Sigmoid colon (tissue), 7 donors: Measurements from ENCODE around the gene KIF15. TPM values are rescaled to one million over a fixed set of nuclear protein-coding genes. Genes with fewer than 3 reads are reported as not detected.

Experiments
- DNase-seq: peaks from one replicate; pipeline ENCODE4 v3.0.0-alpha.2; 2019
- H3K27ac ChIP-seq, 4 donors: fragments of 200-600 bp; sonication (generic); one replicate each; pipeline ENCODE4 v1.5.1; 2016 to 2019; ENCODE audit warnings: mild to moderate bottlenecking in 1 of 4
- H3K27me3 ChIP-seq, 3 donors: fragments of 200-600 bp; sonication (generic); one replicate each; pipeline ENCODE4 v1.5.1; 2019; ENCODE audit warnings: mild to moderate bottlenecking in 1 of 3
- H3K36me3 ChIP-seq, 4 donors: fragments of 200-600 bp; sonication (generic); one replicate each; pipeline ENCODE4 v1.5.1; 2016 to 2019
- H3K4me1 ChIP-seq, 4 donors: fragments of 200-600 bp; sonication (generic); one replicate each; pipeline ENCODE4 v1.5.1; 2017 to 2019
- H3K4me3 ChIP-seq, 4 donors: fragments of 200-600 bp; sonication (generic); one replicate each; pipeline ENCODE4 v1.5.1; 2017 to 2019; ENCODE audit warnings: mild to moderate bottlenecking in 2 of 4, moderate library complexity in 1 of 4
- H3K9me3 ChIP-seq, 4 donors: fragments of 200-600 bp in 3 of 4; sonication (generic) in 3 of 4; one replicate each; pipeline versions ENCODE4 v1.5.1 to v1.6.1; 2013 to 2019
- EP300 ChIP-seq, 4 donors: sonication (generic); formaldehyde crosslinking; IDR thresholded peaks; one replicate each; pipeline ENCODE4 v1.6.1; 2017; ENCODE audit warnings: antibody characterized with exemption in 4 of 4
- POLR2A ChIP-seq, 2 donors: fragments of 450-650 bp; IDR thresholded peaks; one replicate each; pipeline ENCODE4 v1.6.1; 2016; ENCODE audit warnings: antibody characterized with exemption in 2 of 2, mild to moderate bottlenecking in 2 of 2, moderate library complexity in 2 of 2
- POLR2AphosphoS5 ChIP-seq, 4 donors: sonication (generic); formaldehyde crosslinking; IDR thresholded peaks; one replicate each; pipeline ENCODE4 v1.6.1; 2017; ENCODE audit warnings: antibody characterized with exemption in 4 of 4
- WGBS, 2 donors: extraction: QIAGEN DNeasy Blood & Tissue Kit; methylation state at CpG; one replicate each; pipeline ENCODE4 v1.1.7; 2013; 5-methylcytosine and 5-hydroxymethylcytosine counted together
- intact Hi-C: fragments of 100-400 bp; cut with DNase I; formaldehyde crosslinking; loops from one replicate; pipeline ENCODE4 v1.15.1; 2023
- polyA plus RNA-seq, 3 donors: library from polyadenylated mRNA; stranded (reverse); fragments of 200-250 nt; gene quantifications; one replicate each; pipeline ENCODE4 v1.2.3, GENCODE V29; 2013
- total RNA-seq, 4 donors: library from RNA; depleted of rRNA; stranded (reverse); fragments of >200 nt; gene quantifications; one replicate each; pipeline ENCODE4 v1.1.0, GENCODE V29; 2016
- TF ChIP-seq, protein P1 (sequence below), 4 experiments: fragments of 450-650 bp in 3 of 4; fragments of 200-600 bp in 1 of 4; IDR thresholded peaks; one replicate each; pipeline ENCODE4 v1.5.1; 2016 to 2019; ENCODE audit warnings: antibody characterized with exemption in 4 of 4, mild to moderate bottlenecking in 3 of 4, moderate library complexity in 2 of 4
- donor health status: healthy with polysubstance abuse.
- donor health status: Bipolar disorder and iron deficiency.
- donor health status: healthy.

The KIF15 gene
- total and polyA plus RNA-seq, 7 donors: 0.60 to 8.8 (median 1.1) TPM

DNA sequence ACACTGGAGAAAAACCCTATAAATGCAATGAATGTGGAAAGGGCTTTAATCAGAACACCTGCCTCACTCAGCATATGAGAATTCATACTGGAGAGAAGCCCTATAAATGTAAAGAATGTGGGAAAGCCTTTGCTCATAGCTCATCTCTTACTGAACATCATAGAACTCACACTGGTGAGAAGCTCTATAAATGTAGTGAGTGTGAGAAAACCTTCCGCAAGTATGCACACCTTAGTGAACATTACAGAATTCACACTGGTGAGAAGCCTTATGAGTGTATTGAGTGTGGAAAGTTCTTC lies 39.5 kb upstream of the KIF15 start:
- DNase-seq: no peak
- Histone ChIP-seq H3K4me1 (no peaks in the 10 kb centered on the region), H3K9me3 (peaks cover 50 to 73% (median 63%) of the 10 kb centered on the region in 4 donors), H3K27me3 (no peaks in the 10 kb centered on the region), H3K4me3 (no peak overlapping the region), H3K27ac (no peak overlapping the region), H3K36me3 (peaks cover 23 to 55% (median 44%) of the 10 kb centered on the region in 4 donors)
- WGBS, 2 donors: 96% methylated on average over 1 of the region's 1 CpG
- TF ChIP-seq EP300 (IDR thresholded peaks at IDR 0.05): no peak
- TF ChIP-seq POLR2AphosphoS5 (IDR thresholded peaks at IDR 0.05): no peak
- no peak for TF ChIP-seq POLR2A (IDR thresholded peaks at IDR 0.05)
- TF ChIP-seq, protein P1, sequence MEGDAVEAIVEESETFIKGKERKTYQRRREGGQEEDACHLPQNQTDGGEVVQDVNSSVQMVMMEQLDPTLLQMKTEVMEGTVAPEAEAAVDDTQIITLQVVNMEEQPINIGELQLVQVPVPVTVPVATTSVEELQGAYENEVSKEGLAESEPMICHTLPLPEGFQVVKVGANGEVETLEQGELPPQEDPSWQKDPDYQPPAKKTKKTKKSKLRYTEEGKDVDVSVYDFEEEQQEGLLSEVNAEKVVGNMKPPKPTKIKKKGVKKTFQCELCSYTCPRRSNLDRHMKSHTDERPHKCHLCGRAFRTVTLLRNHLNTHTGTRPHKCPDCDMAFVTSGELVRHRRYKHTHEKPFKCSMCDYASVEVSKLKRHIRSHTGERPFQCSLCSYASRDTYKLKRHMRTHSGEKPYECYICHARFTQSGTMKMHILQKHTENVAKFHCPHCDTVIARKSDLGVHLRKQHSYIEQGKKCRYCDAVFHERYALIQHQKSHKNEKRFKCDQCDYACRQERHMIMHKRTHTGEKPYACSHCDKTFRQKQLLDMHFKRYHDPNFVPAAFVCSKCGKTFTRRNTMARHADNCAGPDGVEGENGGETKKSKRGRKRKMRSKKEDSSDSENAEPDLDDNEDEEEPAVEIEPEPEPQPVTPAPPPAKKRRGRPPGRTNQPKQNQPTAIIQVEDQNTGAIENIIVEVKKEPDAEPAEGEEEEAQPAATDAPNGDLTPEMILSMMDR (IDR thresholded peaks at IDR 0.05): no peak
- intact Hi-C loops: no loop called here

- Histone ChIP-seq H3K4me3 (peak within 1 kb of the TSS; percentile 53 to 85 (median 70)), H3K4me1 (peaks cover 0 to 15% (median 9%) of the 10 kb centered on the region in 4 donors), H3K36me3 (peaks cover 6 to 35% (median 28%) of the 10 kb centered on the region in 4 donors), H3K27me3 (no peaks in the 10 kb centered on the region), H3K27ac (peak within 1 kb of the TSS; percentile 52 to 73 (median 64)), H3K9me3 (peaks cover 6 to 49% (median 38%) of the 10 kb centered on the region in 4 donors)
- WGBS, 2 donors: 1% methylated on average over 46 of the region's 46 CpGs
- DNase-seq: peak; percentile 97
- intact Hi-C loops: loop anchor here (1.0 kb wide), 2 partner anchors 17 to 32 kb away; partner anchors contain the start of genes KIAA1143, KIF15 and ZNF502
- peak; percentile 39 to 76 (median 68) for TF ChIP-seq POLR2AphosphoS5 (IDR thresholded peaks at IDR 0.05)
- peak in 1 of 2 donors; percentile 32 for TF ChIP-seq POLR2A (IDR thresholded peaks at IDR 0.05)
- TF ChIP-seq EP300 (IDR thresholded peaks at IDR 0.05): no peak
Observed at GRCh38 chr3:44729384-44729910, 32.1 kb upstream of the KIF15 start, which contains the start of gene ZNF501. ZNF501 (plus strand) TSS chr3:44729635; CDS start chr3:44734422, 4,787 bp downstream.

GRCh38 chr3:44734646-44735168 lies 26.9 kb upstream of the KIF15 start:
- DNase-seq: no peak
- 93 to 95% methylated on average over 3 of the region's 3 CpGs for WGBS, 2 donors
- H3K9me3 ChIP-seq: peaks cover 14 to 64% (median 54%) of the 10 kb centered on the region in 4 donors
- H3K27me3 ChIP-seq: no peaks in the 10 kb centered on the region
- no peak for TF ChIP-seq POLR2A (IDR thresholded peaks at IDR 0.05)
- TF ChIP-seq, protein P1 (IDR thresholded peaks at IDR 0.05): no peak
- peaks cover 14 to 60% (median 36%) of the 10 kb centered on the region in 4 donors for H3K36me3 ChIP-seq
- H3K4me1 ChIP-seq: peaks cover 0 to 9% (median 4%) of the 10 kb centered on the region in 4 donors
- intact Hi-C loops: no loop called here
- H3K27ac ChIP-seq: no peak overlapping the region
- no peak overlapping the region for H3K4me3 ChIP-seq

GRCh38 chr3:44761101-44761423 lies 532 bp upstream of the KIF15 start:
- no peaks in the 10 kb centered on the region for H3K36me3 ChIP-seq
- TF ChIP-seq EP300 (IDR thresholded peaks at IDR 0.05): no peak
- TF ChIP-seq POLR2A (IDR thresholded peaks at IDR 0.05): no peak
- TF ChIP-seq, protein P1 (IDR thresholded peaks at IDR 0.05): no peak
- no peak for TF ChIP-seq POLR2AphosphoS5 (IDR thresholded peaks at IDR 0.05)
- 2 to 3% methylated on average over 15 of the region's 15 CpGs for WGBS, 2 donors
- peaks cover 0 to 19% (median 14%) of the 10 kb centered on the region in 4 donors for H3K4me1 ChIP-seq
- H3K27me3 ChIP-seq: no peaks in the 10 kb centered on the region
- peak overlapping the region; percentile 68 to 79 (median 75) for H3K4me3 ChIP-seq
- intact Hi-C loops: loop anchor here (1.0 to 5.0 kb wide), 5 partner anchors 32 to 424 kb away; partner anchors contain the start of genes EXOSC7, TCAIM, ZDHHC3 and ZNF501
- no peak for DNase-seq
- H3K27ac ChIP-seq: peak overlapping the region; percentile 62 to 77 (median 76)
- H3K9me3 ChIP-seq: peaks cover 0 to 3% (median 0%) of the 10 kb centered on the region in 4 donors

DNA sequence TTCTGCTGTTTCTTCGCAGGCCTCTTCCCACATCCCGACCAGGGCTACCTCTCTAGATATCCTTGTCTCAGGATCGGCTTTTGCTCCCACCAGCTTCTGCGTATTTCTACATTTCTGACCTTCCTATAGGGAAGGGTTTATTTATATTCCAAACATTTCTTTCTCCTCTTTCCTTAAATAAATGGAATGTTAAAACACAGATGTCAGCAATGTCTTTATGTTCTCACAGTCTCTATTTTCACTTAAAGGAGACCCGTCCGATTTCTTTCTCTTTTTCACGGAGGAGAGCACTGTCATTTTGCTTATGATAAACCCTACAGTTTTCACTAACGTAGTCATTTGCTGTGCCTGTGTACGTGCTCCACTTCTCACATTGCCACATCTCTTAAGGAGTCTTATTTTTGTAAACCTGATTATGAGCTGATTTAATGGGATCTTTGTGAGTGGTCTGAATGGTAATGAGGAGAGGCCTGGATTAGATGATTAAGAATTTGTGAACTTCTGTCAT lies 630 bp downstream of the KIF15 start:
- H3K9me3 ChIP-seq: peaks cover 0 to 3% (median 0%) of the 10 kb centered on the region in 4 donors
- intact Hi-C loops: loop anchor here (5.0 kb wide), 1 partner anchor 425 kb away; the partner anchor contains the start of gene TCAIM
- H3K4me3 ChIP-seq: peak overlapping the region; percentile 68 to 79 (median 75)
- TF ChIP-seq POLR2AphosphoS5 (IDR thresholded peaks at IDR 0.05): no peak
- TF ChIP-seq EP300 (IDR thresholded peaks at IDR 0.05): no peak
- TF ChIP-seq, protein P1 (IDR thresholded peaks at IDR 0.05): no peak
- no peak for TF ChIP-seq POLR2A (IDR thresholded peaks at IDR 0.05)
- peaks cover 0 to 19% (median 14%) of the 10 kb centered on the region in 4 donors for H3K4me1 ChIP-seq
- DNase-seq: no peak
- 2 to 3% methylated on average over 9 of the region's 9 CpGs for WGBS, 2 donors
- H3K27me3 ChIP-seq: no peaks in the 10 kb centered on the region
- no peak overlapping the region for H3K27ac ChIP-seq
- H3K36me3 ChIP-seq: no peaks in the 10 kb centered on the region
